GM21786 (cell line): ENCODE measurements around the gene SNX33.

Experiments used
- ATAC-seq: cut with Tn5 transposase; IDR thresholded peaks from one replicate; pipeline ENCODE4 v1.9.1; 2021; ENCODE audit not compliant: unreplicated experiment

SNX33 gene

DNA sequence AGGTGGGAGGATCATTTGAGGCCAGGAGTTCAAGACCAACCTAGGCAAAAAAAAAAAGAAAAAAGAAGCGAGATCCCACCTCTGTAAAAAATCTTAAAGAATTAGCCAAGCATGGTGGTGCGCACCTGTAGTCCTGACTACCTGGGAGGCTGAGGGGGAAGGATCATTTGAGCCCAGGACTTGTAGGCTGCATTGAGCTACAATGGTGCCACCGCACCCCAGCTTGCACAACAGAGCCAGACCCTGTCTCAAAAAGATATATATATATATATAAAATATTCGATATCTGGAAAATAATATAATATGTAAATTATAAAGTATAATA, 6.6 kb upstream of the SNX33 start:
- no peak for ATAC-seq

DNA sequence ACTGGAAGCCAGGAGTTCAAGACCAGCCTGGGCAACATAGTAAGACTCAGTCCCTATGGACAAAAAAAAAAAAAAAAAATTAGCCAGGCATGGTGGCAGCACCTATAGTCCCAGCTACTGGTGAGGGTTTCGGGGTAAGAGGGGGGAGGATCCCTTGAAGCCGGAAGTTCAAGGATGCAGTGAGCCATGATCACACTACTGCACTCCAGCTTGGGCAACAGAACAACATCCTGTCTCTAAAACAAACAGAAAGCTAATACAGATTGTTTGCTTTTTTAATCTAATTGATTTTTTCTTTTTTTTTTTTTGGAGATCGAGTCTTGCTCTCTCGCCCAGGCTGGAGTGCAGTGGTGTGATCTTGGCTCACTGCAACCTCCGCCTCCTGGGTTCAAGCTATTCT, 6.1 kb upstream of the SNX33 start:
- ATAC-seq = no peak

DNA sequence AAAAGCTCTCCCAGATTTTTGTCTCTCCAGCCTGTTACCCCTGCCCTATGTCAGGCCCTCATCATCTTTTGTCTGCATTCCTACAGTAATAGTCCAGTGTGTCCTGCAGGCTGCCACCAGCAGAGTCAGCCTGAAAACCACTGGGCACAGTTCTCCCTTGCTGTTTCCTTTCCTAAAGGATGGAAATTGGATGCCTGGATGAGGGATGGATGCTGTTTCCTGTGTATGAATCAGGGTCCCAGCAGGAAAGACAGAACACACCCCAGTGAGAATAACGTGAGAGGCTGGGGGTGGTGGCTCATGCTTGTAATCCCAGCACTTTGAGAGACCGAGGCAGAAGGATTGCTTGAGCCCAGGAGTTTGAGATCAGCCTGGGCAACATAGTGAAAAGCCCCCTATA, 3.3 kb upstream of the SNX33 start:
- ATAC-seq = no peak

DNA sequence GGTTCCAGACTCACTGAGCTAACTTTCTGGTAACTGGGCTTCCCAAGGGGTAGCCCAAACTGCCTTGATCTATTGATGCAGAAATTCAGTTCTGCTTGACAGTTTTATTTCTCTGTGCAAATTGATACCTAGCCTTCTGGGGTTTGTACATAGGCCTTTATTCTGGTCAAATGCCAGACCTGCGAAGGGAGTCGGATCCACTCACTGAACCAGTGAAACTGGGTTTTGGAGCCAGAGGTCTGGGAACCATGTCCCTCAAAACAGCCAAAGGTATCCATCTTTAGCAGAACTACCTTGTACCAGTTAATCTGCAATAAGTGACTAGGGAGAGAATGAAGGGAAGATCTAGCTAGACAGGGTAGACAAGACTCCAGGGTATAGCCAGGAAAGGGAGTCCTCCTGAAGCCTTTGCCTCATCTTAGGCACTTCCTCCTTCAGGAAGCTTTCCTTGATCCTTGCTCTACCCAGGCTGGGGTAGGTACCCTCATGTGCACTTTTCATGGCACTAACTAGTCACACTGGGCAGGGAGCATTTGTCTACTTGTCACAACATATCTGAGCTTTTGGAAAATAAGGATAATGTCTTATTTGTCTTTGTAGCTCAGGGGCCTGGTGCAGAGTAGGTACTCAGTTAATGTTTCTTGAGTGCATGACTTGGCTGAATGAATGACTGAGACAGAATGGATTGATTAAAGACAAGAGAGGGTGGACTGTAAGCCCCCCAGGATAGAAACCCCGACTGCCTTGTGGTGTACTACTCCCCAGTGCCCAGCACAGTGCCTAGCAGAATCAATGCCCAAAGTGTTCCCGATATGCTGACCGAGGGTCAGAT, 1.4 kb upstream of the SNX33 start:
- no peak for ATAC-seq

DNA sequence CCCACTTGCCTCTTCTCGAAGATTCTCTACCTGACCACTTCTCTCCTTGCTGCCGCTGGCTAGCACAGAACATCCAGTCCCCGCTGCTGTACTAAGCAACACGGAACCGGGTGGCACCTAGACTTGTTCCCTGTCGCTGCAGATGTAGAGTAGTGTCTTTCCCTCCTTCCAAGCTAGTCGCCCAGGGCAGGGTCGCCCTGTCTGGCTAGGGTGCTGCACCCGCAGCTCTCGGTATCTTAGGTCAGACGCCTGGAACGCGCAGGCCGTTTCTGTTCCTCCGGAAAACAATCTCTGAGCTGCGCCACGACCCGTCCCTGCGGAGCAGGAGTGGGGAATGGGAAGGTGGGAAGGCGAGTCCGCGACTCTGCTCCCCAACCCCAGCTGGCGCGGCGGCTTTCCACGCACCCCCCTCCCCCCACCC, 758 bp upstream of the SNX33 start:
- no peak for ATAC-seq

DNA sequence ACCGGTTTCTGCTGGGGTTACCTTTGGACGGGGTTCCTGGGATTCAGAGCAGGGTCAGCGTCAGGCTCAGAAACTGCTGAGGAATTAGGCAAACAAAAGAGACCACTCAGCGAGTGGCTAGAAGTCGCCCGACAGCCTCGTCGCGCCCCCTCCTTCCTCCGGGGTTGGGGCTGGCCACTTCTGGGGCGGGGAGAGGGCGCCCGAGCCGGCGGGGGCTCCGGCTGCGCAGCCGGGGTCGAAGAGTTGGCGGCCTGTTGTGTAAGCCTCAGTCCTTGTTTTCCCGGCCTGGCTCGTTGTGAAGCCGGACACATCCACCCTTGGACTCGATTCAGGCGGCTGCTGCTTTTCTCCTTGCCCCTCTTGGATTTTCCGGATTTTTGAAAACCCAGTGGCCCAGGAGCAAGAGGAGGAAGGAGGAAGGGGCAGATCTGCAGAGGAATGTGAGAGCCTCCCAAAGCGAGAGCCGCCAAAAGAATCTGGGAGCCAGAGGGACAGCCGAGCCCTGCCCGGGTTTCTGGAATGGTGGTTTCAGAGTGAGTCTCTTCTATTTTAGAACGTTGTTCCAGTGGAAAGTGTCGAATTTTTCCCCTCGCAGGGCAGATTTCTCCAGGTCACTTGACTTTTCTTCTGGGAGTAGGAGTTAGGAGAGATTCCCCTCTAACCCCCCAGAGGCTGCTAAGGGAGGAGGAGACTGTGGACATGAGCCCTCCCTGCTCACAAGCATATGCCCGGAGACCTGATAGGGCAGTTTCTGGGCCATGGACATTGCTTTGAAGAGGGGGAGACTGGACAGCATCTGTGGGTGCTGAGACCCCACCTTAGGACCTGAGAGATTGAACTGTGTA, 666 bp downstream of the SNX33 start:
- ATAC-seq = no peak

DNA sequence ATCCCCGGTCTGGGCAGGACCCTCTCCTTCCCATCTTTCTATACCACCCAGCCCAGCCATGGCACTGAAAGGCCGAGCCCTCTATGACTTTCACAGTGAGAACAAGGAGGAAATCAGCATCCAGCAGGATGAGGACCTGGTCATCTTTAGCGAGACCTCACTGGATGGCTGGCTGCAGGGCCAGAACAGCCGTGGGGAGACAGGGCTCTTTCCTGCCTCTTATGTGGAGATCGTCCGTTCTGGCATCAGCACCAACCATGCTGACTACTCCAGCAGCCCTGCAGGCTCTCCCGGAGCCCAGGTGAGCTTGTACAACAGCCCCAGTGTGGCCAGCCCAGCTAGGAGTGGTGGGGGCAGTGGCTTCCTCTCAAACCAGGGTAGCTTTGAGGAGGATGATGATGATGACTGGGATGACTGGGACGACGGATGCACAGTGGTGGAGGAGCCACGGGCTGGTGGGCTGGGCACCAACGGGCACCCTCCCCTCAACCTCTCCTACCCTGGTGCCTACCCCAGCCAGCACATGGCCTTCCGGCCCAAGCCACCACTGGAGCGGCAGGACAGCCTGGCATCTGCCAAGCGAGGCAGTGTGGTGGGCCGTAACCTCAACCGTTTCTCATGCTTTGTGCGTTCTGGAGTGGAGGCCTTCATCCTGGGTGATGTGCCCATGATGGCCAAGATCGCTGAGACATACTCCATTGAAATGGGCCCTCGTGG, 1.5 kb downstream of the SNX33 start:
- no peak for ATAC-seq

DNA sequence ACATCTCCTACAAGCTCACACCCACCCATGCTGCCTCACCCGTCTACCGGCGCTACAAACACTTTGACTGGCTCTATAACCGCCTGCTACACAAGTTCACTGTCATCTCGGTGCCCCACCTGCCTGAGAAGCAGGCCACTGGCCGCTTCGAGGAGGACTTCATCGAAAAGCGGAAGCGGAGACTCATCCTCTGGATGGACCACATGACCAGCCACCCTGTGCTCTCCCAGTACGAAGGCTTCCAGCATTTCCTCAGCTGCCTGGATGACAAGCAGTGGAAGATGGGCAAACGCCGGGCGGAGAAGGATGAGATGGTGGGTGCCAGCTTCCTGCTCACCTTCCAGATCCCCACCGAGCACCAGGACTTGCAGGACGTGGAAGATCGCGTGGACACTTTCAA, 2.1 kb downstream of the SNX33 start:
- no peak for ATAC-seq

DNA sequence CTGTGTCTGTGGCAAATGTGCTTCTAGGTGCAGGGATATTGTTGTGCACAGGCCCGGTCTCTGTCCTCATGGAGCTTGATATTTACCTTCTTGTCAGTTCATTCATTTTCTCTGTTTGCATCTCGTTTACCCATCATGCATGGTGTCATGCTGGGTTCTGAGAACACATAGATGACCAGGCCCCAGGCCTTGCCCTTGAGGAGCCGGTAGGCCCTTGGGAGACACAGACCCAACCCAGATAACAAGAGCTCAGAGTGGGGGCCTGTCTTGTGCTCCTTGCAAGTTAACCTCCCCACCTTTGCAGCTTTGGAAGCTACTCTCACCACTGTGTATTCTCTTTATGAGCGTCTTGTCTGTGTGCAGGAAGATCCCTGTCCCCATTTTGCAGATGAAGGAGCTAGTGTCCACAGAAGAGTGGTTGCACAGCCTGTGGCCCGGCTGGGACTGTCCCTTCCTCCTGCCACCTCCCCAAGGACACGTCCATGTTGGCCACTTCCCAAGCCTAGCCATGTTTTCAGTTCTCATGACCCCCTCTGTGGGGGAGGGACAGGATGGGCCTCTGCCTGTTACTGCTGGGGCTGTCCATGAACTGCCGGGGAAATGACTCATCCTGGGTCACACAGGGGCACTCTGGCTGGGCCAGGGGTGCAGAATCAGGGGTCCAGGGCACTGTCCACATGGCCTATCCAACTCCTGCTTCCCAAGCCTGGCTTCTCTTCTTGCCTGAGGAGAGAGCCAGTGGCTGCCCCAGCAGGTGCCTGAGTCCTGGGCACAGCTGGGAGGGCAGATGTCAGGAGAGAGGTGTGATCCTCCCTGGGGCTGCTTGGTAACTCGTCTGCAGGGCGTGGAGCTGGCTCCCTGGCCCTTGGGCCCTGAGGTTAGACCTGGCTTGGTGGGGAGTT, 3.4 kb downstream of the SNX33 start:
- ATAC-seq = no peak

DNA sequence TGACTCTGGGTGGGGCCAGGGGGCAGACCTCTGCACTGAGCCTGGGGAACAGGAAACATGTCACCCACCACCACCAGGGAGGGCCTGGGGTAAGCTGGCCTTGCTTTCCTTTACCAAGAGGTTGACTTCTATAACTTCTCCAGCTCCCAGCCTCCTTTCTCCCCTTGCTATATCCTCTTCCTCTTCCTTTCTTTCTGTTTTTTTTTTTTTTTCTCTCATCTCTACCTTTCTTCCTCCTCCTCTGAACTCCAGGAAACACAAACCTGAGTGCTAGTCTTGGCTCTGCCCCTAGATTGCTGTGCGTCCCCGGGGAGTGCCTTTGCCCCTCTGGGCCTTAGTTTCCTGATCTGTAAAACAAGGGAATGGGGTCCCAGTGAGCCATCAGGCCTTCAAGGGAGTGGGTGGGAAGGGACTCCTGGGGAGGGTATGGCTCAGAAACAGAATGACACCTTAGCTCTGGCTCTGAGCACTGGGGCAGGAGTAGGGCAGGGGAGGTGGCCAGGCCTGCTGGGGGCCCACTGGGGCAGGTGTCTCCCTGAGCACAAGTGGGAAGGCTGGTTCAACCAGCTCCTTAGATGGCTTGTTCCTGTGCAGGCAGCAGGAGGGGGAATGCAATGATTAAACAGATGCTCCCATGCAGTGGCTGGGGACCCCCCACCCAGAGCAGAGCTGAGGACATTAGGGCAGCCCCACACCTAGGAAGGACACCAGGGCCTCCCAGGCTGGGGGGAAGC, 4.3 kb downstream of the SNX33 start:
- ATAC-seq = no peak

DNA sequence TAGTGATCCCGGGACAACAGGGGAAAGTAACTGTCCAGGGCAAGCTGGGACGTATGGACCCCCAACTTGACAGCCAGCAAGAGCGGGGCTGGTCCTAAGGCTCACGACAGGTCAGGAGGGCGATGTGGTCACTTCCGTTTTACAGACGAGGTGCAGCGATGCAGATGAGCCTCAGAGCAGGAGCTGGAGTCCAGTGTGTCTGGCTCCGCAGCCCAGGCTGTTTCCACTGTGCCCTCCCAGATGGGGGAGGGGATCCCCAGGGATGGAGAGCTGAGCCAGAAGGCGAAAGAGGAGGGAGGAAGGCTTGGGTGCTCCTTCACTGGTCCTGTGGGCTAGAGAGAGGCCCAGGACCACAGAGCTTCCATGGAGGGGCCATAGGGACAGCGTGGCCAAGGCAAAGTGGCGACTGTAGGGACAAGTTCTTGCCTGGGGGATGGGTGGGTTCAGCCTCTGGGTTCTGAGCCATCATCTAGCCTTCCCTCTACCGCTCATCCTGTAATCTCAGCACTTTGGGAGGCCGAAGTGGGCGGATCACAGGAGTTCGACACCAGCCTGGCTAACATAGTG, 5.7 kb downstream of the SNX33 start:
- no peak for ATAC-seq

DNA sequence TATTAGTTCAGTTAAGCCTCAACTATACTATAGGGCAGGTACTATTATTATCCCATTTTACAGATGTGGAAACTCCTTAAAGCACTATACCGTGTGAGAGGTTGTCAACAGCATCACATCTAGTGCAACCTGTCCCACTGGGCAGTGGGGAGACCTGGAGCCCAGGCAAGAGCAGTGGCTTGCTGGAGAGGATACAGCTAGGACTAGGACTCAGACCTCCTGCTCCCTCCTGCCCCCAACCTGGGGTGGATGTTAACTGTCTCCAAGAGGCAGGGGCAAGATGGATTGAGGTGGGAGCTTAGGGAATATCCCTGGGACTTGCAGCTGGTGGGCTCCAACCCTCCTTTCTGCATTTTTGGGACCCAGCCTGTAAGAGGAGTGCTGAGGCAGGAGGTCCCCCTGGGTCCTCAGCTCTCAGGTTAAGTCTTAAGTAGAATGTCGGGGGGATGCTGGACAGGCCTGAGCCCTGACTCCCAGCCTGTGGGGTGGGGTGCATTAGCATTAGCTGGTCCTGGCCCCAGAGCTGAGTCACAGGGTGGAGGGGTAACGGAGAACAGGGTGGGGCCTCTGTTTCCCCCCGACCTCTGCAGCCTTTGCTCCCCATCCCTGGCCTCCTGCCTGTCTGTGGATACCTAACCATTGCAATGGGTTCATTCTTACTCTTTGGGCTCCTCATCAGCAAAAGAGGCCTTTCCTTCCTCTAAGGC, 6.6 kb downstream of the SNX33 start:
- no peak for ATAC-seq

DNA sequence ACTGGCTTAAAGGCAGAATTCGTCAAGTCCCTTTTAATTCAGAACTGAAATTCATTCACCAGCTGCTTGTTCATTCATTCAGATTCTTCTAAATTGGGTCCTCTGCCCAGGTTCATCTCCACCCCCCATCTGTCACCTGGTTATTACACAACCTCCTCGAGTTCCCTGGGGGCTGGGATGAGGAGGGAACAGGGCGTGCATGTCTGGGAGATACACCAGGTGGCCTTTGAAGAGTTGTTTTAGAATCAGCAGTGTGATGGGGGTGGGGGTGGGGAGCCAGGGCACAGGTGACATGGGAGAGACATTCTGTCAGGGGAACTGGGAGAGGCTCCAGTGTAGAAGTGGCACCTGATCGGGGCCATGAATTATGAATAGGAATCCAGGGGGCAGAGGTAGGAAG, 8.2 kb downstream of the SNX33 start:
- no peak for ATAC-seq

DNA sequence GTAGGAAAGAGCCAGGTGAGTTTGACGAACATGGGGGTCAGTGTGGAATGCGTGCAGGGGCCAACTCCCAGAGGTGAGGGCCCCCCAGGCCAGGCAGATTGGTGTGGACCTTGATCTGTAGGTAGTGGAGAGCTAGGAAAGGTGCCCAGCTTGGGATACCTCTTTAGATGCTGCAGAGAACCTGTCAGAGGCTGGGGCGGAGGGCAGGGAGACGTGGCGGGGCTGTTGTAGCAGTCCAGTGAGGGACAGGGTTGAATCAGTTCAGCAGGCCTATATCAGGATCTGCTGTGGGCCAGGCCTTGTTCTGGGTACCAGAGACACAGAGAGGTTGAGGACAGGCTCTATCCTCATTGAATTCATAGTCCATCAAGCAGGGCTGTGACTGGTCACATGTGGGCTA, 8.6 kb downstream of the SNX33 start:
- no peak for ATAC-seq

DNA sequence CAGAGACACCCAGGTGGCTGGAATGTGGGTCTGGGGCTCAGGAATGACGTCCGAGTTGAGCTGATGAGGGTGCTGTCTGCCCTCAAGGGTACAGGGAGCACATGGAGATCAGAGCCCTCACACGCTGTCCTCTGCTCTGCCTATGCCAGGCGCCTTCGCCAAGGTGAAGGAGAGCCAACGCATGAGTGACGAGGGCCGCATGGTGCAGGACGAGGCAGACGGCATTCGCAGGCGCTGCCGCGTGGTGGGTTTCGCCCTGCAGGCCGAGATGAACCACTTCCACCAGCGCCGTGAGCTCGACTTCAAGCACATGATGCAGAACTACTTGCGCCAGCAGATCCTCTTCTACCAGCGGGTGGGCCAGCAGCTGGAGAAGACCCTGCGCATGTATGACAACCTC, 9.1 kb downstream of the SNX33 start:
- ATAC-seq = no peak

DNA sequence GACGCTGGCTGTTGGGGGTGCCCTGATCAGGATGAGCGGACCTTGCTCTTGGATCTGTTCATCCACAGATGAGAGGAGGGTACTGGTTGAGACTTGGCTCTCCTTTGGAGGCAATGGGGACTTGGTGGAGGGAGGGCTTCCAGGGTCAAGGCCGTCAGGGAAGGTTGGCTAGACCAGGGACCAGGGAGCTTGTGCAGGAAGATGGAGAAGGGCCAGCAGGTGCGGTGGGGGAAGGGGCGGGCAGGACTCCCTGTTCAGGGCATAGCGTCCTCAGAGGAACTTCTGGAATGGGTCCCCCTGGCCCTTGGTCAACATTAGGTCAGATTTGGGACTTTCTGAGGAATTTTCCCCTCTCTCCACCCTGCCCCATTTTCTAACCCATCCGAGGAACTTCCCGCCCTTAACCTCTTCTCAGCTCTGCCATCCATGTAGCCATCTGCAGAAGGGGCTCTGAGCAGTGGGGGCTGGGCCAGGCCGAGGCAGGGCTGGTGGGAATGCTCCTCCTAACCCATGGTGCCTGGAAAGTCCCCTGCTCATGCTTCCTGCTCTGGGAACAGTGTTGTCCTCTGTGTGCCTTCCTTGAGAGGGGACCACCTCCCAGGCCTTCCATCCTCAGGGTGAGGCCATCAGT, 11.5 kb downstream of the SNX33 start:
- ATAC-seq = no peak

DNA sequence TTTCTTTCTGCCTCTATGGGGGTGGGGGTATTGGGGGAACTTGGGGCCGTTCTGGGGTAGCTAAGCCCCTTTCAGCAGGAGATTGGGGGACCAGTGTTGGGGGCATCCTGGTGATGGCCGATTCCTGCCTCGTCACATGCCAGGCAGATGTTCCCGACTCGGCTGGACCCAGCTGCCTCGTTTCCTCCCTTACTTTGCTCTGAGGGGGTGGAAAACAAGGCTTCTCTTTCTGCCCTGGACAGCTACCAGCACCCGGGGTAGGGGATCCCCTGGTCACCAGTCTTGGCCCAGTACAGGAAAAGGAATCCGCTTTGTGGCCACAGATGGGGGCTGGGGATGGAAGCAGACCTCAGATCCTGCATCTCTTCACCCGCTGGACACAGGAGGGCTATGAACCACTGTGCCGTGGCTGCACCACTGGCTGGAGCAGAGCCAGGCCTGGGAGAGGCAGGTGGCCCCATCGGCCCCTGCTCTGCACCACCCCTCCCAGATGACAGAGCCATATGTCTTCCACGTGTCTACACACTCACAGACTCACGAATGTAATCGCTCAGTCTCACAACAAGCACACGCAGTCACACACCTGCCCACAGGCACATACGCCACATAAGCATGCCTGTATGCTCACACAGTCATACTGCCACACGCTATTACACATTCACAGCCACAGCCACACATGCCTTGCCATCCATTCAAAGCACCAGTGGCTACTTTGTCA, 12.4 kb downstream of the SNX33 start:
- ATAC-seq = no peak

DNA sequence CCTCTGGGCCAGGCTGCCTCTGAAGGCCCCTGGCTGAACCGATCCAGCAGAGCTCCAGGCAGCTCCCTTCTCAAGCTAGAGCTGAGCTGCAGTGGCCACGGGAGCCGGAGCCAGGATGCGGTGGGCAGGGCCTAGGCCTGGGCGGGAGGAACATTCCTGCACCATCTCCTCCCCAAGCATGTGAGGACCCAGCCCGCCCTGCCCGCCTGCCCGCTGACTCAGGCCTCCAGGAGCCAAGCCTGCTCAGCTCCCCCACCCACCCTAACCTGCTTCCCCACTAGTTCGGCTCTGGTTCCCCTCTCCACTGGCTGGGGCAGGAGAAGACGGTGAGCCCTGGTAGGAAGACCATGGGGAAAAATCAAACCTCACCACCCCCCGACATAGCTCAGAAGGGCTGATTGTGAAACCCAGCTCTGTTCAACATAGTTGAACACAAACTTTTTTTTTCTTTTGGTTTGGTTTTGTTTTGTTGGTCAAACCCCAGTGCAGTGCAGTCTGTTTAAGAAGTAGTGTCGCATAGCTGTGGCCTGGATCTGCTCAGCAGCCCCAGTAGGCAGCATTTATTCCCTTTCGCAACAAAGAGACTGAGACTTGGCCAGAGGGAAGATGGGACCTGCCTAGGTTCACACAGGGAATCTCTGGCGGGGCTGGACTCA, 13.5 kb downstream of the SNX33 start:
- no peak for ATAC-seq
